ENCODE results near the gene RBM28.

RBM28 gene, protein sequence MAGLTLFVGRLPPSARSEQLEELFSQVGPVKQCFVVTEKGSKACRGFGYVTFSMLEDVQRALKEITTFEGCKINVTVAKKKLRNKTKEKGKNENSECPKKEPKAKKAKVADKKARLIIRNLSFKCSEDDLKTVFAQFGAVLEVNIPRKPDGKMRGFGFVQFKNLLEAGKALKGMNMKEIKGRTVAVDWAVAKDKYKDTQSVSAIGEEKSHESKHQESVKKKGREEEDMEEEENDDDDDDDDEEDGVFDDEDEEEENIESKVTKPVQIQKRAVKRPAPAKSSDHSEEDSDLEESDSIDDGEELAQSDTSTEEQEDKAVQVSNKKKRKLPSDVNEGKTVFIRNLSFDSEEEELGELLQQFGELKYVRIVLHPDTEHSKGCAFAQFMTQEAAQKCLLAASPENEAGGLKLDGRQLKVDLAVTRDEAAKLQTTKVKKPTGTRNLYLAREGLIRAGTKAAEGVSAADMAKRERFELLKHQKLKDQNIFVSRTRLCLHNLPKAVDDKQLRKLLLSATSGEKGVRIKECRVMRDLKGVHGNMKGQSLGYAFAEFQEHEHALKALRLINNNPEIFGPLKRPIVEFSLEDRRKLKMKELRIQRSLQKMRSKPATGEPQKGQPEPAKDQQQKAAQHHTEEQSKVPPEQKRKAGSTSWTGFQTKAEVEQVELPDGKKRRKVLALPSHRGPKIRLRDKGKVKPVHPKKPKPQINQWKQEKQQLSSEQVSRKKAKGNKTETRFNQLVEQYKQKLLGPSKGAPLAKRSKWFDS

DNA sequence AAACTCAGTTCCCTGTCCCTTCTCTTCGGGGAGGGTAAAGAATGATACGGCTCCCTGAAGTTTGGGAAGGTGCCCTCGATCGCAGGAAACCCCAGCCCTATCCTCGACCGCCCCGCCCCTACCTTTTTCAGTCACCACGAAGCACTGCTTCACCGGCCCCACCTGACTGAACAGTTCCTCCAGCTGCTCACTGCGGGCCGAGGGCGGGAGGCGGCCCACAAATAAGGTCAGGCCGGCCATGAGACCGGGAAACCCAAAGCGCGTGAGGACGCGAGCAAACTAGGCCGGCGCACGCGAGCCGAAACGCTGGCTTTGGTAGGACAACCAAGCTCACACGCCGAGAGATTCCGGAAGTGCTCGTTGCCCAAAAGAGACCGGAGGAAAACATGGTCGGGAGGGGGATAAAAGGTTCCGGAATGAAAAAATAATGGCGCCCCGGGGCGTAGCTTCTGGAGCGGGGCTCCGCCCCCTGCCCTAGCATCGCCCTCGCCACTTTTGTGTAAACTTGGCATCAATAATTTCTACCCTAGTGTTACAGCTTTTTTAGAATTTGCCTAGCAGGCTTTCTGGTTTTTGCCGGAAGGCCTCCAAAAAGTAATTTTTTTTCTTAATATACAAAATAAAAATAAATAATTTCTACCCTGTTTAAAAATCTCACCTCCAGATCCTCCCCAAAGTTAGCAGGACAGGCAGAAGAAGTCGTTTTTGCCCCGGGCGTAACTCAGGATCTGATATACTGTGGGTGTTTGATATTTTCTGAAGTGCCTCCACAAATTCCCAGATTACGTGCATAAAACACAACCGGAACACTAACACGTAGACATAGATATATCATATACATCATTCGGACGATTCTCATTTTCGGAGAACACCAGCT lies at the start of gene RBM28:
RBM28 (minus strand) TSS at position 355 of the 877 bp plus-strand sequence; CDS start at position 240, 115 bp downstream.
- DNase-seq (ENCODE audit: low spot score) = peak; percentile 90

DNA sequence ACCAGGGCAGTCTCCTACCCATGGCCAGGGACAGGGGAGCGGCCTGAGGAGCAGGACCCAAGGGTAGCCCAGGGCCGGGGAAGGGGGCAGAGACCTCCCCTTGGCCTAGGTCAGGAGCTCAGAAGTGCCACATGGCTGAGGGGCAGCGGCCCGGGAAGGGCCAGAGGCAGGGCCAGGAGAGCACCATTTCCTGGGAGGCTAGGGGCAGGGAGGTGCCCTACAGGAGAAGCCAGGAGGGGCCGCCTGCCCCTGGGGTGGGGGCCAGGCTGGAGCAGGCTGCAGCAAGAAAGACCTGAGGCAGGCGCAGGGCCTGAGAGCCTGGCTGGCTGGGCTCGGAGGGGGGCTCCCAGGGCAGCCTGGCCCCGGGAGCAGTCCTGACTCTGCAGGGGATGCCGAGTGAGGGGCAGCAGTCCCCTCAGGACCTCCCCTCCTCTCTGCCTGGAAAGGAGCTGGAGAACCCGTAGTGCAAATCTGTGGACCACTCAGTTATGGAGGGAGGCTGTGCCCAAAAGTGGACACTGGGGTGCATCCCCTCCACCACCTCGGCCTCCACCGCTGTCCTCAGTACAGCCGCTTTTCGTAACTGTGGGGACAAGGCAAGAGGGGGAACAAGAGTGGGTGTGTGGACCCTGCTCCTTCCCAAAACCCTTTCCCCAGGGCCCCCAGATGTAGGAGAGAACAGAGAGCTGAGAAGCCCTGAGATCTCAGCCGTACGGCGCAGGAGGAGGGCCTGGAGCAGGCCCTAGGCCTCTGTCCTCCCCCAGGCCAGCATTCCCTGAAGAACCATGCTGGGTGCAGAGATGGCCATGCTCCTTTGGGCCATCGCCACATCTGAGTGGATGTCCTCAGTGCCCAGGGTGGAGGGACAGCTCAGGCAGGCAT lies 49.0 kb upstream of the RBM28 start:
- no peak for DNase-seq (ENCODE audit: low spot score)

DNA sequence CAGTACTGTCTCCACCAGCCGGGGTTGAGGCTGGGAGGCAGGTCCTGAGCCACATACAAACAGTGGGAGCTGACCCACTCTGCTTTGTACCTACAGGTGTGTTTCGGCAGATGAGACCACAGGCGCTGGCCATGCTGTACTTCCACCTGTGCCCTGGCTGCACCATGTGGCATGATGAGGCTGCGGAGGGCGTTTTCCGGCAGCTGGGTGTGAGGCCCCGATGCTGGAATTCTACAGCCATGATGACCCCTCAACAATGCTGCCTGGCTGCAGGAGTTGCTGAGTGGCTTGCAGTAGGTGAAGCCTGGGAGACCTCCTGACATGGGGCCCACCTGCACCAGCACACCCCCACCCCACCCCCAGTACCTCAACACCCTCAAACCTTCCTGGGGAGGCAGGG lies 48.1 kb upstream of the RBM28 start:
- DNase-seq (ENCODE audit: low spot score) = no peak

DNA sequence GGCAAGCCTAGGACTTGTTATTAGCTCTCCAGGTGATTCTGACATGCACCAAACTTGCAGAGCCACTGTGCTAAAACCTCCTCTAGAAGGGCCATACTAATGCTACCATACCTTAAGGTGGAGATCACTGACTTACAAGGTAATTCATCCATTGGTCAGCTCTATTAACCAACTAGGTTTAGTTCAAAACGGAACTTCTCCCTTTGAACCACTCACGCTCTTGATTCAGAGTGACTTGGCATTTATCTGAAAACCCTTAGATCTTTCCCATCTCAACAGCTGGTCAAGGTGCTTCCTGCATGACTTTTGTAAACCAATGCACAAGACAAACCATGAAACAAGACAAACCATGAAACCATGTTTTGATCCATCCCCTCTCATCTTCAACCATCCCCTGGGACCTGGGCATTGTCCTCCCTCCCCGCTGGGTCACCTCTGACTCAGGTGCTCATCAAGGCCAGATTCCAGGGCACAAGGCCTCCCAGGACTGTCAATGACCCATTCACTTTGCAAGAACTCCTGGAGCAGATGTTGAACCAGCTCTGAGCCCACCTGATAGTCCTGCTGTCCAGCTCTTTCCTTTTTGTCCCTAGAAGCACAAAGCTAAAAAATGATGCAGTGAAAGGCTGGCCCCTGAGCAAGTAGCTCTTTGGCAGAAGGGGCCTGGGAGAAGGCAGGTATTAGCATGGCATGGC lies 47.3 kb upstream of the RBM28 start:
- no peak for DNase-seq (ENCODE audit: low spot score)

DNA sequence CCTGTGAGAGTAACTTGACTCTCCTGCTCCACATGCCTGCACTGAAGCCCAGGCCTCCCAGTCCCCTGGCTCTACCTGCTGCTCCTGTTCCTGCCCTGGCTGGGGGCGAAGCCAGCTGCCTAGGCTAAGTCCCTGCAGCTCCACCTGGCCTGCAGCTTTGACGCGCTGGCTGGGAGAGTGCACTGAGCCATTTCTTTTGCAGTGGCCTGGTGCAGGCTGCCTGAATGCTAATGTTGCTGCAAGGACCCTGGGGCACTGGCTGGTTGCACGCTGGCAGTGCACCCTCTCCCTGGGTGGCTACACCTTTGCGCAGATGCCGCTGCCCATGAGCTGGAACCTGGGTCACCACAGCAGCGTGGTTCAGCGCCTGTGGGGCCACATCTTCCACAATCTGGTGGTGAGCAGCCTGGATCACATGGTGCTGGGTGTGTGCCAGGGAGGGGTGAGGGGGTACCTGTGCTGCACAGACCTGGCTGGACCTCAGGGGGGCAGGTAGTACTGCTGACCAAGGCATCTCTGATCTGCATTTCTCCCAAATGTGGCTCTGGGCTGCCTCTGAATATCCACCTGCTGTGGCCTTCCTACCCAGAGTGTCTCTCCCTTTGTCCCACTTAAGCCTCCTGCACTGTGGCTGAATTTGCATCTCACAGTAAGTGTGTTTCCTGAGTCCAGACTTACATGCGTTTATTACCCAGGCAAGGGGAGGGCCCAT lies 46.1 kb upstream of the RBM28 start:
- no peak for DNase-seq (ENCODE audit: low spot score)

DNA sequence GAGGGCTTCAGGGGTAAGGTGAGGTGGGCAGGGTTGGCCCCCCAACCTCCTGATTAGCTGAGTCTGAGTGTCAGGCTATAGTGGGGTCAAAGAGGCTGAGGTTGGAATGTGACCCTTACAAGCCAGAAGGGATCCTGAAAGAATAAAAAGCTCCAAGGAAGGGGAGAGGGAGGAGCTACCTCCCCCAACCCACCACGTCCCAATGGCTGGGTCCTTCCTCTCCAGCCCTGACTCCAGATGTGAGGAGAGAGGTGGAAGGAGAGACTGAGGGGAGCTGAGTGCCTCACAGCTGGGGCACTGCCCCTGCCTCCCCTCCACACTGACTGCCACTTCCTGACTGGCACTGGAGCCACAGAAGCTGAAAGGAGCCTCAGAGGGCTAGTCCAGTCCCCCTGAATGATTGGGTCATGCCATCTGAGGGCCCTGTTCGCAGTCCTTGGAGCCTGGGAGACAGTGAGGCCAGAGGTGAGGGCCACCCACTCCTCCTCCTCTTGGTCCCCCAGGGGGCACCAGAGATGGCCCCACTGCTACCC lies 45.4 kb upstream of the RBM28 start:
- no peak for DNase-seq (ENCODE audit: low spot score)

DNA sequence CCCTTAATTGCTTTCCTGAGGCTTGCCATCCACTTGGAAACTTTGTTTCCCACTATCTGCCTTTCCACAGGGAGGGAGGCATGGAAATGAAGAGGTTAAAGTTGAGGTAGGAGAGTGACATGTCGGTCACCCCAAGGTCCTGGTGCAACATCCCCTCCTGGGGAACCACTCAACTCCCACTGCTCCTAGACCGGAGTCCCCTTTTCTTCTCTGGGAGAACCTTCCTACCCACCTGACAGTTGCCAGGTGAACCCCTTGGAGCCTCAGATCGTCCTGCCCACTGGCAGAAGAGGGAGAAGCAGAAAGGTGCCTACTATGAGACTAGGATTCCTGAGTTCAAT lies 44.4 kb upstream of the RBM28 start:
- no peak for DNase-seq (ENCODE audit: low spot score)

DNA sequence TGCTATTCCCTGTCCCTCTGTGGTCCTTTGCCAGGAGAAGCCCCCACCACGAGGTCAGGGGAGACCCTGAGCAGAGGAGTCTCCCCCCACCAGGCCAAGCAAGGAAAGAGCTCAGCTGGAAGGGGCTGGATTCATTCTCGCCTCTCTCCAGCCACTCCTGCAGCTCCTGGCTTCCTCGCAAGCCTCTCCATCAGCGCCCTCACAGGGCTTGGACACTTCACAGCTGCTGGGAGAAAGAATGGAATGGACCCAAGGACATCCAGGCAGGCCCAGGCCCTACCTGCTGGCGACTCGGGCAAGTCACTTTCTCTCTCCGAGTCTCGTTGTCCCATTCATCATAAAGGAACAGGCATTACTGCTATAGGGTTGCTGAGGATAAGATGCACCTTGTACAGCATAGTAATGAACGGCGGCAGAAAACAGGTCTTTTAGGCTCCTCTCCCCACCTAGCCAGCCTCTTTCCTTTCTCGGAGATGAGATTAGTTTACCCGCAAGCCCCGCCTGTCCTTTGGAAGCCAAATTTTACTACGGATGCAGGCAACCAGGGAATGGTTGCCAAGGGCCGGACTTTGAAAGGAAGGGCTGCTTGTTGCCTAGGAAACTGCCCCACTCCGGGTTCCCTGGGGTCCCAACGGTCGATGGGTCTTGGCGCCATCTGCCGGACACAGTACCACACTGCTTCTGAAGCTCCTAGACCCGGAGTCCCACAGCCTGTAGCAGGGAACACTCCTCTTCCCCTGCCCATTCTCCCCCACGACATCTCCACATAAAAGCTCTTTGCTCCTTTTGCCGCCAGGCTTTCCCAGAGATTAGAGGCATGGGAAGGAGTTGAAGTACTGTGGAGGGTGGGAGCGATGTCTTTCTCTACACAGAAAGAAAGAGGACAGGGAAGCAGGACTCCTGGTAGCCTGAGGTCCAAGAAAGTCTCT lies 43.8 kb upstream of the RBM28 start:
- peak; percentile 63 for DNase-seq (ENCODE audit: low spot score)

DNA sequence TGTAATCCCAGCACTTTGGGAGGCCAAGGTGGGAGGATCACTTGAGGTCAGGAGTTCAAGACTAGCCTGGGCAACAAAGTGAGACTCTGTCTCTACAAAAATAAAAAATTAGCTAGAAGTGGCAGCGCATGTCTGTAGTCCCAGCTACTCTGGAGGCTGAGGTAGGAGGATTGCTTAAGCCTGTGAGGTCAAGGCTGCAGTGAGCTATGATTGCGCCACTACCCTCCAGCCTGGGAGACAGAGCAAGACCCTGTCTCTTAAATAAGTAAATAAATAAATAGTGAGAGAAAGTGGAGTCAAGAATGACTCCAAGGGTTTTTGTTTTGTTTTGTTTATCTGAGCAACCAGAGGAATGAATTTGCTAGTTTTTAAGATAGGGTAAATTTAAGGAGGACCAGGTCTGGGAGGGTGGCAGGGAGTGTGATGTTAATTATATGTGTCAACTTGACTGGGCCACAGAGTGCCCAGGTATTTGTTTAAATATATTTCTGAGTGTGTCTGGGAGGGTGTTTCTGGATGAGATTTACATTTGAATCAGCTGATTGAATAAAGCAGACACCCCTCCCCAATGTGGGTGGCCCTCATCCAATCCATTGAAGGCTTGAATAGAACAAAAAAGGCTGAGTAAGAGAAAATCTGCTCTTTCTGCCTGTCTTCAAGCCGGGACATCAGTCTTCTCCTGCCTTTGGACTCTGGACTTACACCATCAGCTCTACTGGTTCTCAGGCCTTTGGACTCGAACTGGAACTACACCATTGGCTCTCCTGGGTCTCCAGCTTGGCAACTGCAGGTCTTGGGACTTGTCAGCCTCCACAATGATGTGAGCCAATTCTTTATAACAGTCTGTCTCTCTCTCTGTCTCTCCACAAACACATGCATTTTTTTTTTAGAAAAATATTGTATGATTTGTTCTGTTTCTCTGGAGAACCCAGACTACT lies 42.5 kb upstream of the RBM28 start:
- DNase-seq (ENCODE audit: low spot score) = no peak

DNA sequence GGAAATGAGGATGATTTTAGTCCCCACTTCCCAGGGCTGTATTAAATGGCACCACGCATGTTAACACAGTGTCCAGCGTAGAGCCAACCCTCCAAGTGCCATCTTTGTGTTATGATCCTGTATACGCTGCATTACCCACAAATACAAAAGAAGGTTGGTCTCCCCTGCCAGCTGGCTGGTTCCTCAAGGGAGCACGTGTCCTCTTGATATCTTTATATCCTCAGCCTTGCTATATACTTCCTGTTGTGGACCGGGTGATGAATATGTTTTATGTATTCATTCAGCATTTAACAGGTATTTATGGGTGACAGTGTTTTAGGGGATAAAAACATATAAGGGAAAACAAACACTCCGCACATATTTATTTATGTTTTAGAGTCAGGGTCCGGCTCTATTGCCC lies 41.0 kb upstream of the RBM28 start:
- DNase-seq (ENCODE audit: low spot score) = no peak

DNA sequence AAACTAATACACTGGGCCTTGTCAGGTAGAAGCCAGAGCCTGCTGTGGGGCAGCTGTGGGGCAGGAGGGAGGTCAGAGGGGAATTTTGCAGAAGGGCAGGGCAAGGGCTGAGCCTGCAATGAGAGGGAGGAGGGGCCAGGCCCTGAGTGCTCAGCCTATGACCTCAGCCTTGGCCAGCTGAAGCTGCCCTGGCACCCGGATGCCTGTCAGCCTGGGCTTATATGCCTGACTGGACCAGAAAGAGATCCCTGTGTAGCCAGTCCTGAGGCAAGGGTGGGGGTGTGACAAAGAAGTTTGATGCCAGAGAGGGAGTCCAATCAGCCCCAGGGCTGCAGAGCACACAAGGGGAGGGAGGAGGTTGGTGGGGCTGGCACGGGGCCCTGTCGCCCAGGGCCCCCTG lies 40.1 kb upstream of the RBM28 start:
- no peak for DNase-seq (ENCODE audit: low spot score)

DNA sequence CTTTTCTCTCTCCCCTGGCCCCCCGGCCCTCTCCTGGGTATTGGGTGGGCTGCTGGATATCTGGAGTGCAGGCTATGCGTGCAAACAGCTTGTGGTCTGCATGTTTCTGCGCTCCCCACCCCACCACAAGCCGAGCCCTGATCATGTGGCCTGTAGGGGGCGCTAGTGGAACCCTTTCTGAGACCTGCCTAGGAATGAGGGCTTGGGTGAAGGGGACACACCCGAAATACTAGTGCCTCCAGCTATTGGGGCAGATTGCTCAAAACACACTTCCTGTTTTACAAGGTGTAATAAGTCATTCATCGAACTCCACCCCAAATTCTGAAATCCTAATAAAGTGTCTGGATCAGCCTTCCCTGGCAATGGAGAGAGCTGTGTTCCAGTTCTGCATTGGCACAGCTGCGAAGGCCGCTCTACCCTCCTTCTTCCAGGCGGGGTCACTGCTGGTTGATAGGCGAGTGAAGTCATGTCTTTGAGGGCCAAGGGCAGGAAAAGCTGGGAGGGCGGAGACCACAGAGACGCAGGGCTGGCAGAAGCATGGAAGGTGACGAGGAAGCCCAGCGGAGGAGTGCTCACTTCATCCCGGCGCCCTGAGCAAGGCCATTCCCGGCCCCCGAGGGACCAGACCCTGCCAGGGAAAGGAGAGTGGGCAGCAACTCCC lies 37.6 kb upstream of the RBM28 start:
- DNase-seq (ENCODE audit: low spot score) = no peak

DNA sequence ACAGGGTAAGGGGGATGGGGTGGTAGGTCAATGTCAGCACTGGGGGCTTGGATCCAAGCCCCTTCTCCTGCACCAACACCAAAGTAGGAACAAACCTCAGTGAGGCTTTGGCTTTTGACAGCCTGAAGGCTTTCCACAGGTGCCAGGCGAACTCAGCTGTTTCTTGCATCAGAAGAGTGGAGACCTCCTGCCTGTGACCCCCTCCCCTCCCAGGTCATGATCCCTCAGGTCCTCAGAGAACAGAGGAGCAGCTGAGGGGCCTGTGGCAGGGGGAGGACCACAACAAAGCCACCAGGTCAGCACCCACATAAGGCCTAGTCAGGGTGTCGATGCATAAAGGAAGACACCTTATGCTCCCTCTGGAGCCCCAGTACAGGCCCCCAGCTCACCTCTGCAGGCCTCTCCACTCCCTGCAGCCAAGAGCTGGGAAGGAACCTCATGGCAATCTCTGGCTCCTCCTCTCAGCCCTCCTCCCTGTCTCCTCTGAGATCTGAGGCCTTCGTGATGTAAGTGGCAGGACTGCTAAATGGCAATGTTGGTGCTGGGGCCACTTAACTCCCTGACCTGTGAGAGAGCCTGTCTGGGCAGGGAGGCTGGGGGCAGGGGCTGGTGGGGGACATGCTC lies 36.9 kb upstream of the RBM28 start:
- DNase-seq (ENCODE audit: low spot score) = no peak

DNA sequence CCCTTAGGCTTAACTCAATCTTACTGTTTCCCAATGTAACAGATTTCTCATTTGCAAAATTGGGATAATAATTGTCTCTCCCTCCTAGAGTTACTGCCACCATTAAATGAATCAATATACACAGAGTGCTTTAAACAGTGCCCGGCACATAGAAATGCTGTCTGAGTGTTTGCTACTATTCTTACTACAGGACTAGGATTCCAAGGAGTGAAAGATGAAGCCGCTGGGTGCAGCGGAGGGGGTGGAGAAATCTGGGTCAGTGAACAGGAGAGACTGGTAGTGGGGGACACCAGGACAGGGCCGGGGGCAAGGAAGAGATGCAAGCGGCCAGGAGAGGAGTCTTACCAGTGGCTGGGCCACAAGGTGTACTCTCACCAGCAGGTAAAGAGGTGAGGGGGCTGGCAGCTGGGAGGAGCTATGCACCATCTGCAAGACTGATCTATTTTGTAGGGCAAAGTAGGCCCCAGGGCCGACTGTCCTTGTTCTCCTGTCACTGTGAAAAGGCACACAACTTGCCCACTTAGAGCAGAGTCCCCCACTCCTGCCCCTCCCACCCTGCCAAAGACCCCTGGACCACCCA lies 36.3 kb upstream of the RBM28 start:
- no peak for DNase-seq (ENCODE audit: low spot score)

DNA sequence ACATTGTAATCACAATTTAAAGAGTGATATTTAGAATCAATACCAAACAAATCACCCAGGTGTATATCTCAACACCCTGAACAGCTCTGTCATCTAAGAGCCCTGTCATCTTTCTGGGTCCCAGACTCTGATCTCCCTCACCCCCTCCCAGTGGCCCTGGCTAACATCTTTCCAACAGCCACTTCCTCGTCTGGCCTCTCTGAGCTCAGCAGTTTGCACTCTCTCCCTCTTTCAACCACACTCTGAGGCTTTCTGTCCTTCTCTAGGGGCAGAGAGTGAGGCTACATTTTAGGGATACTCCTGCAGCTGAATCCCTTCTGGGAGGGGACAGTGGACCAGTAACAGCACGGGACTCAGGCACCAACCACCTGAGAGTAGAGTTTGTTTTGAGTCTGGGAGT lies 34.9 kb upstream of the RBM28 start:
- no peak for DNase-seq (ENCODE audit: low spot score)

DNA sequence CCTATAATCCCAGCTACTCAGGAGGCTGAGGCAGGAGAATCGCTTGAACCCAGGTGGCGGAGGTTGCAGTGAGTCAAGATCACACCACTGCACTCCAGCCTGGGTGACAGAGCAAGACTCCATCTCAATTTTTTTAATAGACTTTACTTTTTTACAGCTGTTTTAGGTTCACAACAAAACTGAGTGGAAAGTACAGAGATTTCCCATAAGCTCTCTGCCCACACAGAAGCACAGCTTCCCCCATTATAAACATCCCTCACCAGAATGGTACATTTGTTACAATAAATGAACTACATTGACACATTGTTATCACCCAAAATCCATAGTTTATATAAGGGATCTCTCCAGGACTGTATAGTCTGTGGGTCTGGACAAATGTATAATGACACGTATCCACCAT lies 32.4 kb upstream of the RBM28 start:
- DNase-seq (ENCODE audit: low spot score) = no peak

All from putamen (tissue), 1 donor.